Central memory CD4-positive, alpha-beta T cell (primary cell): ENCODE data around the gene NCAPD2.
A peak's percentile ranks its signal among the peaks of the same experiment; 100 is the strongest.

Source experiments
- DNase-seq: peaks from one replicate; pipeline ENCODE4 v3.0.0; 2022

Gene NCAPD2

DNA sequence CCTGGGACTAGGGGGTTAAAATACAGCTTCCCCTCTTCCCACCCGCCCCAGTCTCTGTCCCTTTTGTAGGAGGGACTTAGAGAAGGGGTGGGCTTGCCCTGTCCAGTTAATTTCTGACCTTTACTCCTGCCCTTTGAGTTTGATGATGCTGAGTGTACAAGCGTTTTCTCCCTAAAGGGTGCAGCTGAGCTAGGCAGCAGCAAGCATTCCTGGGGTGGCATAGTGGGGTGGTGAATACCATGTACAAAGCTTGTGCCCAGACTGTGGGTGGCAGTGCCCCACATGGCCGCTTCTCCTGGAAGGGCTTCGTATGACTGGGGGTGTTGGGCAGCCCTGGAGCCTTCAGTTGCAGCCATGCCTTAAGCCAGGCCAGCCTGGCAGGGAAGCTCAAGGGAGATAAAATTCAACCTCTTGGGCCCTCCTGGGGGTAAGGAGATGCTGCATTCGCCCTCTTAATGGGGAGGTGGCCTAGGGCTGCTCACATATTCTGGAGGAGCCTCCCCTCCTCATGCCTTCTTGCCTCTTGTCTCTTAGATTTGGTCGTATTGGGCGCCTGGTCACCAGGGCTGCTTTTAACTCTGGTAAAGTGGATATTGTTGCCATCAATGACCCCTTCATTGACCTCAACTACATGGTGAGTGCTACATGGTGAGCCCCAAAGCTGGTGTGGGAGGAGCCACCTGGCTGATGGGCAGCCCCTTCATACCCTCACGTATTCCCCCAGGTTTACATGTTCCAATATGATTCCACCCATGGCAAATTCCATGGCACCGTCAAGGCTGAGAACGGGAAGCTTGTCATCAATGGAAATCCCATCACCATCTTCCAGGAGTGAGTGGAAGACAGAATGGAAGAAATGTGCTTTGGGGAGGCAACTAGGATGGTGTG, 42.3 kb downstream of the NCAPD2 start:
- no peak for DNase-seq

GRCh38 chr12:6536894-6537579, 43.1 kb downstream of the NCAPD2 start:
- no peak for DNase-seq

DNA sequence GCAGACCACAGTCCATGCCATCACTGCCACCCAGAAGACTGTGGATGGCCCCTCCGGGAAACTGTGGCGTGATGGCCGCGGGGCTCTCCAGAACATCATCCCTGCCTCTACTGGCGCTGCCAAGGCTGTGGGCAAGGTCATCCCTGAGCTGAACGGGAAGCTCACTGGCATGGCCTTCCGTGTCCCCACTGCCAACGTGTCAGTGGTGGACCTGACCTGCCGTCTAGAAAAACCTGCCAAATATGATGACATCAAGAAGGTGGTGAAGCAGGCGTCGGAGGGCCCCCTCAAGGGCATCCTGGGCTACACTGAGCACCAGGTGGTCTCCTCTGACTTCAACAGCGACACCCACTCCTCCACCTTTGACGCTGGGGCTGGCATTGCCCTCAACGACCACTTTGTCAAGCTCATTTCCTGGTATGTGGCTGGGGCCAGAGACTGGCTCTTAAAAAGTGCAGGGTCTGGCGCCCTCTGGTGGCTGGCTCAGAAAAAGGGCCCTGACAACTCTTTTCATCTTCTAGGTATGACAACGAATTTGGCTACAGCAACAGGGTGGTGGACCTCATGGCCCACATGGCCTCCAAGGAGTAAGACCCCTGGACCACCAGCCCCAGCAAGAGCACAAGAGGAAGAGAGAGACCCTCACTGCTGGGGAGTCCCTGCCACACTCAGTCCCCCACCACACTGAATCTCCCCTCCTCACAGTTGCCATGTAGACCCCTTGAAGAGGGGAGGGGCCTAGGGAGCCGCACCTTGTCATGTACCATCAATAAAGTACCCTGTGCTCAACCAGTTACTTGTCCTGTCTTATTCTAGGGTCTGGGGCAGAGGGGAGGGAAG, 43.9 kb downstream of the NCAPD2 start:
- DNase-seq, result peak; percentile 81

DNA sequence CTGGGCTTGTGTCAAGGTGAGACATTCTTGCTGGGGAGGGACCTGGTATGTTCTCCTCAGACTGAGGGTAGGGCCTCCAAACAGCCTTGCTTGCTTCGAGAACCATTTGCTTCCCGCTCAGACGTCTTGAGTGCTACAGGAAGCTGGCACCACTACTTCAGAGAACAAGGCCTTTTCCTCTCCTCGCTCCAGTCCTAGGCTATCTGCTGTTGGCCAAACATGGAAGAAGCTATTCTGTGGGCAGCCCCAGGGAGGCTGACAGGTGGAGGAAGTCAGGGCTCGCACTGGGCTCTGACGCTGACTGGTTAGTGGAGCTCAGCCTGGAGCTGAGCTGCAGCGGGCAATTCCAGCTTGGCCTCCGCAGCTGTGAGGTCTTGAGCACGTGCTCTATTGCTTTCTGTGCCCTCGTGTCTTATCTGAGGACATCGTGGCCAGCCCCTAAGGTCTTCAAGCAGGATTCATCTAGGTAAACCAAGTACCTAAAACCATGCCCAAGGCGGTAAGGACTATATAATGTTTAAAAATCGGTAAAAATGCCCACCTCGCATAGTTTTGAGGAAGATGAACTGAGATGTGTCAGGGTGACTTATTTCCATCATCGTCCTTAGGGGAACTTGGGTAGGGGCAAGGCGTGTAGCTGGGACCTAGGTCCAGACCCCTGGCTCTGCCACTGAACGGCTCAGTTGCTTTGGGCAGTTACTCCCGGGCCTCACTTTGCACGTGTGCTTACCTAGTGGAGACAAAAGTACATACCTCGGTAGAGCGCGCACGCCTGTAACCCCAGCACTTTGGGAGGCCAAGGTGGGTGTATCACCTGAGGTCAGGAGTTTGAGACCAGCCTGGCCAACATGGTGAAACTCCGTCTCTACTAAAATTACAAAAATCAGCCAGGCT, 44.8 kb downstream of the NCAPD2 start:
- DNase-seq, result no peak

DNA sequence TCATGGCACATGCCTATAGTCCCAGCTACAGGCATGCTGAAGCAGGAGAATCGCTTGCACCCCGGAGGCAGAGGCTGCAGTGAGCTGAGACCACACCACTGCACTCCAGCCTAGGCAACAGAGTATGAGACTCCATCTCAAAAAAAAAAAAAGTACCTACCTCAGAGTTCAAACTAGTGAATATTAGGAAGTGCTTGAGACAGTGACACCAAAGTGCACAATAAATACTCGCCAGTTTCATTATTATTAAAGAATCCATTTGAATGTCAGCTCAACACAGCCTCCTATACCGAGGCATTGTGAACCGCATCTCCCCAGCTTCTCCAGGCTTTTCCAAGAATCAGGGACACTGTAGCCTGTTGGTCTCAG, 45.4 kb downstream of the NCAPD2 start:
- DNase-seq, result no peak

DNA sequence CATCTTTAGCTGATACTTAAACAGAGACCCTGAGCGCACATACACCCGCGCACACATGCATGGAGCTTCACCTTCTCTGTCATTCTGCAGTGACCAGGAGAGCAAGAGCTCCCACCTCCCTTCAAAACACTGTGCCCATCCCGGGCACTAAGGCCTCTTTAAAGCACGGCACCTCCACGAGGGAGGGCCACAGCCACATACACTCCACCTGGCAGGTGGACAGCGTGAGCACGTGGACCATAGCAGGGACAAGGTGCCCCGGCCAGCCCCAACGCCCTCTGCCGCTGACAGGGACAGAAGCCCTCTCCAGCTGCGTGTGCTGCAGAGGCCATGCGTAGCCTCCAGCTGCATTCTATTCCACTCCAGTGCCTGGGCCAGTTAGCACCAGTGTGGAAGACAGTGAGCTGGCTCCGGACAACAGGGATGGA, 45.8 kb downstream of the NCAPD2 start:
- DNase-seq, result no peak

- DNase-seq, result peak; percentile 42
Observed at GRCh38 chr12:6540181-6540877, 46.4 kb downstream of the NCAPD2 start.

- no peak for DNase-seq
Observed at GRCh38 chr12:6541371-6542165, 47.7 kb downstream of the NCAPD2 start.

DNA sequence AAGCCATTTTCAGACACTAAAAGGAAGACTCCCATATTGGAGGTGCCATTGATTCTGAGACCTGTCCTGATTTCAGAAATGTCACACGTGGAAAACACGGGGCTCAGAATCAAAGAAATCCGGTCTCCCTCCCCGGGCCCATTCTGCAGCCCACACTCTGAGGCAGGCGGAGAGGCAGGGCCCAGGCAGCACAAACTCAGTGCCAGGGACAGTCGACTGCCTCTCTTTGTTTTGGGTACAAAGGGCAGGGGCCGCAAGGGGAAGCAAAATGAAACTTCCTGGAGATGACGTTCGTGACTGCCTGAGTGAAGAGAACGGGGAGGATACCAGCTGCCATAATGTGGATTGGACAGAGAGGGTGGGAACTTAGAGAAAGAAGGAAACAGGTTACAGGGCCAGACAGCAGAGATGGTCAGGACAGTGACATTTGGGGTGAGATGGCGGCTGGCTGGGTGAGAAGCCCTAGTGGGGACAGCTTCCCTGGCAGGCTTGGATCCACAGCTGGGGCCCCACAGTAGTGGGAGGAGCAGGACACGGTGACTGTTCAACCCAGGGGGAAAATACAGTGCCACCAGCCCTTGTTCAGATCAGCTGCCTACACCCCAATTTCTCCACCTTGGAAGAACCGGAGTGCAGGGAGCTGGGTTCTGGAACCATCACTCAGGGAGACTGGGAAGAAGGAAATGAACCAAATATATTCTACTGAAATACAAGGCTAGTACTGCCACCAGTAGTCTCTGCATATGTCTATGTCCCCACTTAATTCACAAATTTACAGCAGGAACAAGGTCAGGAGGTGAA, 48.5 kb downstream of the NCAPD2 start:
- DNase-seq, result no peak

- DNase-seq, result no peak
Observed at GRCh38 chr12:6546016-6546415, 52.1 kb downstream of the NCAPD2 start.

- no peak for DNase-seq
Observed at GRCh38 chr12:6547566-6547965, 53.7 kb downstream of the NCAPD2 start.

GRCh38 chr12:6547987-6548386, 54.1 kb downstream of the NCAPD2 start:
- no peak for DNase-seq

DNA sequence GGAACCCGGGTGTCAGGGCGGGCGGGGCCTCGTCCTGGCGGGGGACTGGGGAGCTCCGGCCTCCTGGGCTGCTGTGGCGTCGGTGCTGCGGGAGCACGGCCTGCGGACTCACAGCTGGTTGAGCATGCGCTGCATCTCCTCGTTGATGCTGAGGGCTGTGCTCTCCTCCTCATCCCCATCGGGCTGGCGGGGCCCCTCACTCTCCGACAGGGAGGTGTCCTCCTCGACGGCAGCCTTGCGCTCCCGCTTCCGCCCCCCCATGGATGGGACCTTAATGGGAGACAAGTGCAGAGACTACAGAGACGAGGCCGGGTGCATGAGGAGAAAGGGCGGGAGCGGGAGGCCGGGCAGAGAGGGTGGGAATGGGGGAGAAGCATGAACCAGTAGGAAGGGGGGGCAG, 54.7 kb downstream of the NCAPD2 start:
- no peak for DNase-seq

GRCh38 chr12:6548966-6549683, 55.2 kb downstream of the NCAPD2 start:
- DNase-seq, result no peak

DNA sequence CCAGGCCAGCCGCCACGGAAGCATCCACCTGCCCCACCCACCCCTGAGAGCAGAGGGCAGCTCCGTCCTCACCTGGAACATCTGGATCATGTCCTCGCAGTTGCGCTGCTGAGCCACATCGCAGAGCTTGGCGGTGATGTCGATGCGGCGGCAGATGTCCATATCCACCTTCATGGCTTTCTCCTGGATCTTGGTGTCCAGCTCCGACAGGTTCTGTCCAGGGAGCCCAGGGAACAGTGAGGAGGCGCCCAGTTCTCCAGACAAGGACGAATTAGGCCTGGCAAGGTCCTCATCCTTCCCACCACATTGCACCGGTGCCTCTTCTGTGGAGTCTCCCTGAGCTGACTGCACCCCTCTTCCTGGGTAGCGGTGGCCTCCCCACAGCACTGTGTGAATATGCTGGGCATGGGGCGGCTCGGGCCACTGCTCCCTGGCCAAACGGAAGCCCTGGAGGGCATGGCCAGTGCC, 55.8 kb downstream of the NCAPD2 start:
- DNase-seq, result no peak

DNA sequence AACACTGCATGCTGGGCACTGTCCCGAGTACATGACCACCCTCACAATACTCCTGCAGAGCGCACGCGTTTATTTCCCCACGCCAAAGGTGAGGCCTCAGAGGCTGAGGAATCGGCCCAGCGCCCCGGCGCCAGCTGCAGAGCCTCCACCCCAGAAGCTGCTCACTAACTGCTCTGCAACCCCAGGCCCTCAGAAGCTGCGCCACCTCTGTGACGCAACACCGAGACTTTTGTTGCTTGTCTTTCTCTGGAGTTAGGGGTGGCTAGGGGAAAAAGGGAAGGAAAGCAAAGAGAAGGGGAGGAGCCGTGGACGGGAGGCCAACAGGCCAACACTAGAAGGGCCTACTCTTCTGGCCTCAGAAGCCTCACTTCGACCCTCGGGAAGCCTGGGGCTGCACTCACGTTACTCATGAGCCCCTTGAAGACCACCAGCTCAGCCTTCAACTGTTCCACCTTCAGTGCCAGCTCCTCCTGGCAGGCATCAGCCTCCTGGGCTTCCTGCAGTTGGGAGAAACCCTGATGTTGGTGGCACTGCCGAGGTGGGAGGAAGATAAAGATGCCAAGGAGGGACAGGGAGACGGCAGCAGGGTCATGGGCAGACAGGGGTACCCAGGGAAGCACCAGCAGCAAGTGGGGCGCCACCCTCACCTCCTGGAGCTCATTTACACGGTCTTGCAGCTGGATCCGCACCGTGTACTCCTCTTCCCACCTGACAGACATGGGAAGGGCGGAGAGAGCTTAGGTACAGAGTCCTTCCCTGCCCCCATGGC, 56.6 kb downstream of the NCAPD2 start:
- DNase-seq, result no peak

DNA sequence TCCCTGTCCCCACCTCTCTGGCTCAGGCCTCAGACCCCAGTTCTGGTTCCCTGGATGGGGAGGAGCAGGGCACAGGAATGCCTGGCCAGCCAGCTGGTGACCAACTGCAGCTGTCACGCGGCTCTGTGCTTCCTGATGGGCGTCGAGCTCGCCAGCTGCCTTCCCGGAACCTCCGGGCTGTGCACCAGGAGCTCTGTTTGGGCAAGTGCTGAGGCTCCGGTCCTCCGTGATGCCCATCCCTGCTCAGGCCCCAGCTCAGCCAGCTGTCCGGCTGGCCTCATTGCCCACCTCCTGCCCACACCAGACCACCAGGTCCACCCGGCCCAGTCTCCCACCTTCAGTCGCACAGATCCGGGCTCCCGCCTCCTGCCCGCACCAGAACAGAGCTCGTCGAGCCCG, 57.2 kb downstream of the NCAPD2 start:
- DNase-seq, result no peak

- no peak for DNase-seq
Observed at GRCh38 chr12:6551496-6552139, 57.7 kb downstream of the NCAPD2 start.
